ENCODE measurements around the gene TFAM. TPM values are rescaled to one million over a fixed set of nuclear protein-coding genes. Genes with fewer than 3 reads are reported as not detected.

Gene TFAM
- total and polyA plus RNA-seq, 7 experiments from 2014 or later: 33.1 to 63.2 (median 44.8) TPM

DNA sequence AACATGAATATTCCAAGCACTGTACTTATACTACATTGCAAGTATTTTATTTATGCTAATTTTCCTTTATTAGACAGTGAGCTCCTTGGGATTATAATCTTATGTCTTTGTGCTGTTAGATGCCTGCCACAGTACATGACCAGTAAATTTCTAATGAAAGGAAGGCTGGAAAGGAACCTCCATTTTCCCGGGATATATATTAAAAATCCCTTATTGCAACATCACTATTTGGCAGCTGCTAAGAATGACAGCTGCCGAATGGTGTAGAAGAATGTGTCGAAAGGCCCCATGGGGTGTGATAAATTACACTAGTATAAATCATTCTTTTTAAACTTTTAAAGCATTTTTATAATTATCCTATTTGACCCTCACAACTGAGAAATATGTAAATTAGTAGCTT is 59.1 kb downstream of the TFAM start:
- H3K27me3 ChIP-seq (ENCODE audit: control insufficient read depth in 2 of 2, insufficient read depth in 2 of 2, low read length in 2 of 2): no peaks in the 10 kb centered on the region
- no peak overlapping the region for H3K4me3 Mint-ChIP-seq
- CTCF ChIA-PET: no interaction called here
- DNase-seq (no peak), ATAC-seq (no peak)
- no peaks in the 10 kb centered on the region for H3K4me1 Mint-ChIP-seq
- H3K9me3 ChIP-seq (ENCODE audit: control insufficient read depth in 2 of 3, low read length in 3 of 3): no peaks in the 10 kb centered on the region
- intact Hi-C loops (cut with micrococcal nuclease): no loop called here
- H3K9me3 Mint-ChIP-seq: peaks cover 0 to 14% (median 8%) of the 10 kb centered on the region in 11 donors
- POLR2A ChIA-PET: no interaction called here
- H3K4me3 ChIP-seq (ENCODE audit: low read length): no peak overlapping the region
- H3K4me1 ChIP-seq (ENCODE audit: control insufficient read depth in 2 of 2, insufficient read depth in 2 of 2, low read length in 2 of 2): no peaks in the 10 kb centered on the region
- H3K36me3 ChIP-seq (ENCODE audit: control insufficient read depth in 2 of 3, insufficient read depth in 3 of 3, low read length in 3 of 3): no peaks in the 10 kb centered on the region
- H3K27me3 Mint-ChIP-seq: peaks cover 5 to 17% (median 10%) of the 10 kb centered on the region in 5 donors
- H3K36me3 Mint-ChIP-seq: peaks cover 0 to 8% (median 0%) of the 10 kb centered on the region in 5 donors
- no peak overlapping the region for H3K27ac ChIP-seq (ENCODE audit: low read depth, low read length)
- no peak overlapping the region for H3K27ac Mint-ChIP-seq

- no peak overlapping the region for H3K4me3 ChIP-seq (ENCODE audit: low read length)
- H3K9me3 ChIP-seq (ENCODE audit: control insufficient read depth in 2 of 3, low read length in 3 of 3): no peaks in the 10 kb centered on the region
- no peaks in the 10 kb centered on the region for H3K27me3 ChIP-seq (ENCODE audit: control insufficient read depth in 2 of 2, insufficient read depth in 2 of 2, low read length in 2 of 2)
- Mint-ChIP-seq H3K27me3 (peaks cover 5 to 17% (median 15%) of the 10 kb centered on the region in 5 donors), H3K4me3 (no peak overlapping the region), H3K36me3 (peaks cover 0 to 7% (median 0%) of the 10 kb centered on the region in 5 donors), H3K9me3 (peaks cover 0 to 12% (median 7%) of the 10 kb centered on the region in 11 donors), H3K27ac (no peak overlapping the region), H3K4me1 (no peaks in the 10 kb centered on the region)
- ATAC-seq (no peak), DNase-seq (no peak)
- H3K27ac ChIP-seq (ENCODE audit: low read depth, low read length): no peak overlapping the region
- CTCF ChIA-PET: interaction anchor here (0.6 kb wide), 1 partner anchor 196 kb away, joined by 3 read pairs; no protein-coding TSS in a partner anchor
- intact Hi-C loops (cut with micrococcal nuclease): no loop called here
- POLR2A ChIA-PET: no interaction called here
- no peaks in the 10 kb centered on the region for H3K36me3 ChIP-seq (ENCODE audit: control insufficient read depth in 2 of 3, insufficient read depth in 3 of 3, low read length in 3 of 3)
- H3K4me1 ChIP-seq (ENCODE audit: control insufficient read depth in 2 of 2, insufficient read depth in 2 of 2, low read length in 2 of 2): no peaks in the 10 kb centered on the region
These were observed 59.7 kb downstream of the TFAM start for GRCh38 chr10:58444876-58445275.

DNA sequence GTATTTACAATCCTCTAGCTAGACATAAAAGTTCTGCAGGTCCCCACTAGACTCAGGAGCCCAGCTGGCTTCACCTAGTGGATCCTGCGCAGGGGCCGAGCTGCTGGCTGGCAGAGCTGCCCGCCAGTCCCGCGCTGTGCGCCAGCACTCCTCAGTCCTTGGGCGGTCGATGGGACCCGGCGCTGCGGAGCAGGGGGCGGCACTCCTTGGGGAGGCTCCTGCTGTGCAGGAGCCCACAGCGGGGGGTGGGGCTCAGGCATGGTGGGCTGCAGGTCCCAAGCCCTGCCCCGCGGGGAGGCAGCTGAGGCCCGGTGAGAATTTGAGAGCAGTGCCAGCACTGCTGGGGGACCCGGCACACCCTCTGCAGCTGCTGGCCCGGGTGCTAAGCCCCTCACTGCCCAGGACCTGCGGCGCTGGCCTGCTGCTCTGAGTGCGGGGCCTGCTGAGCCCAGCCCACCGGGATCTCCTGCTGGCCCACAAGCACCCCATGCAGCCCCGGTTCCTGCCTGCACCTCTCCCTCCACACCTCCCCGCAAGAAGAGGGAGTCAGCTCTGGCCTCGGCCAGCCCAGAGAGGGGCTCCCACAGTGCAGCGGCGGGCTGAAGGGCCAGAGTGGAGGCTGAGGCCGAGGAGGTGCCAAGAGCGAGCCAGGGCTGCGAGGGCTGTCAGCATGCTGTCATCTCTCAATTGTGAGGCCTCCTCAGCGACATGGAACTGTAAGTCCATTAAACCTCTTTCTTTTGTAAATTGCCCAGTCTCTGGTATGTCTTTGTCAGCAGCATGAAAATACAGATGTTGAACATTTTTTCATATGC is 63.1 kb downstream of the TFAM start:
- DNase-seq (no peak), ATAC-seq (no peak)
- no peaks in the 10 kb centered on the region for H3K9me3 ChIP-seq (ENCODE audit: control insufficient read depth in 2 of 3, low read length in 3 of 3)
- Mint-ChIP-seq H3K27ac (no peak overlapping the region), H3K27me3 (peaks cover 0 to 25% (median 19%) of the 10 kb centered on the region in 5 donors), H3K9me3 (peaks cover 0 to 3% (median 0%) of the 10 kb centered on the region in 11 donors), H3K4me1 (no peaks in the 10 kb centered on the region), H3K4me3 (no peak overlapping the region), H3K36me3 (no peaks in the 10 kb centered on the region)
- no peaks in the 10 kb centered on the region for H3K4me1 ChIP-seq (ENCODE audit: control insufficient read depth in 2 of 2, insufficient read depth in 2 of 2, low read length in 2 of 2)
- H3K27me3 ChIP-seq (ENCODE audit: control insufficient read depth in 2 of 2, insufficient read depth in 2 of 2, low read length in 2 of 2): no peaks in the 10 kb centered on the region
- no peaks in the 10 kb centered on the region for H3K36me3 ChIP-seq (ENCODE audit: control insufficient read depth in 2 of 3, insufficient read depth in 3 of 3, low read length in 3 of 3)
- ChIA-PET CTCF (interaction anchor here (0.6 kb wide), 1 partner anchor 13 kb away, joined by 7 read pairs; no protein-coding TSS in a partner anchor), POLR2A (no interaction called here)
- no peak overlapping the region for H3K27ac ChIP-seq (ENCODE audit: low read depth, low read length)
- no peak overlapping the region for H3K4me3 ChIP-seq (ENCODE audit: low read length)
- intact Hi-C loops (cut with micrococcal nuclease): no loop called here

Other genes with a start within 250 kb of the TFAM start
- 1 to 10 TPM; 3.7 to 6.4 (median 6.1) TPM for gene IPMK, start 117.5 kb upstream of the TFAM start, total RNA-seq
- 1 to 10 TPM; 1.6 to 1.8 TPM for gene IPMK, start 117.5 kb upstream of the TFAM start, polyA plus RNA-seq
- gene CISD1, start 116.2 kb upstream of the TFAM start, total RNA-seq: 10 to 100 TPM in 2 of 5 experiments, 1 to 10 TPM in 3; 5.1 to 45.7 (median 9.2) TPM
- 10 to 100 TPM; 44.7 to 60.4 TPM for gene CISD1, start 116.2 kb upstream of the TFAM start, polyA plus RNA-seq
- 10 to 100 TPM; 11.3 to 23.8 (median 12.8) TPM for gene UBE2D1, start 50.4 kb upstream of the TFAM start, total RNA-seq
- gene UBE2D1, start 50.4 kb upstream of the TFAM start, polyA plus RNA-seq: 10 to 100 TPM; 12.3 to 19.2 TPM
- under 1 TPM in 2 of 5 experiments, not detected in 3; 0.05 to 0.10 TPM for gene BICC1, start 127.5 kb downstream of the TFAM start, total RNA-seq
- gene BICC1, start 127.5 kb downstream of the TFAM start, polyA plus RNA-seq: not detected